Measurements from ENCODE around the gene SATB2.
A peak's percentile ranks its signal among the peaks of the same experiment; 100 is the strongest.

SATB2 gene

GRCh38 chr2:199449956-199450355 lies 7.8 kb downstream of the SATB2 start:
- no peak for TF ChIP-seq CTCF (conservative IDR thresholded peaks at IDR 0.05; ENCODE audit: control insufficient read depth, insufficient read depth, low read depth, low read length)
- no peak for DNase-seq (ENCODE audit: low read depth)
- H3K4me3 ChIP-seq (ENCODE audit: control insufficient read depth, low read depth, low read length) = no peak overlapping the region

GRCh38 chr2:199449455-199449854 lies 8.3 kb downstream of the SATB2 start:
- DNase-seq (ENCODE audit: low read depth) = no peak
- no peak for TF ChIP-seq CTCF (conservative IDR thresholded peaks at IDR 0.05; ENCODE audit: control insufficient read depth, insufficient read depth, low read depth, low read length)
- H3K4me3 ChIP-seq (ENCODE audit: control insufficient read depth, low read depth, low read length) = no peak overlapping the region

GRCh38 chr2:199446996-199447576 lies 10.7 kb downstream of the SATB2 start:
- no peak for TF ChIP-seq CTCF (conservative IDR thresholded peaks at IDR 0.05; ENCODE audit: control insufficient read depth, insufficient read depth, low read depth, low read length)
- H3K4me3 ChIP-seq (ENCODE audit: control insufficient read depth, low read depth, low read length) = no peak overlapping the region
- no peak for DNase-seq (ENCODE audit: low read depth)

GRCh38 chr2:199444749-199445148 lies 13.0 kb downstream of the SATB2 start:
- no peak for TF ChIP-seq CTCF (conservative IDR thresholded peaks at IDR 0.05; ENCODE audit: control insufficient read depth, insufficient read depth, low read depth, low read length)
- DNase-seq (ENCODE audit: low read depth) = no peak
- H3K4me3 ChIP-seq (ENCODE audit: control insufficient read depth, low read depth, low read length) = no peak overlapping the region

GRCh38 chr2:199443589-199444130 lies 14.1 kb downstream of the SATB2 start:
- DNase-seq (ENCODE audit: low read depth) = peak; percentile 60
- TF ChIP-seq CTCF (conservative IDR thresholded peaks at IDR 0.05; ENCODE audit: control insufficient read depth, insufficient read depth, low read depth, low read length) = no peak

GRCh38 chr2:199442173-199442572 lies 15.6 kb downstream of the SATB2 start:
- DNase-seq (ENCODE audit: low read depth) = no peak
- no peak overlapping the region for H3K4me3 ChIP-seq (ENCODE audit: control insufficient read depth, low read depth, low read length)
- TF ChIP-seq CTCF (conservative IDR thresholded peaks at IDR 0.05; ENCODE audit: control insufficient read depth, insufficient read depth, low read depth, low read length) = no peak

More at GRCh38 chr2:199443589-199444130, 14.1 kb downstream of the SATB2 start:
- H3K4me3 ChIP-seq (ENCODE audit: control insufficient read depth, low read depth, low read length) = no peak overlapping the region
